Measurements from ENCODE around the gene AK5.

AK5 gene

DNA sequence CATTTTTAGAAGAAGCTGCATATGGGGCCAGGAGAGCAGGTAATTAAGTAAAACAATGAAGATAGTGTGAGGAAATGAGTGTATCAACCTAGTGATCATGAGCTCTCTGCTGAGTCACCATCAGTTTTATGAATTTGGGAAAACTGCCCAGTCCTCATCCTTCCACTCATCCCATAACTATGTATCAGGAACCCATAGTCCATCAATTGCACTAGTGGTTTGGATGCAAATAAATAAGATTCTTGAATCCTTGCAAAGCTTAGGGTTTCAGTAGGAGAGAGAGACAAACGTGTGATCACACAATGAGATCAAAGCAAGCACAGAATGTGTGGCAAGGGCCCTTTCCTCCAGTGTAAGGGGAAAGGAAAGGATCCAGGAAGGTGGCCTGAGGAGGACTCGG lies 255.0 kb downstream of the AK5 start:
- Mint-ChIP-seq H3K4me3 (no peak overlapping the region), H3K27ac (no peak overlapping the region), H3K27me3 (no peaks in the 10 kb centered on the region), H3K36me3 (peaks cover 13% of the 10 kb centered on the region), H3K9me3 (no peaks in the 10 kb centered on the region), H3K4me1 (peaks cover 7% of the 10 kb centered on the region)

DNA sequence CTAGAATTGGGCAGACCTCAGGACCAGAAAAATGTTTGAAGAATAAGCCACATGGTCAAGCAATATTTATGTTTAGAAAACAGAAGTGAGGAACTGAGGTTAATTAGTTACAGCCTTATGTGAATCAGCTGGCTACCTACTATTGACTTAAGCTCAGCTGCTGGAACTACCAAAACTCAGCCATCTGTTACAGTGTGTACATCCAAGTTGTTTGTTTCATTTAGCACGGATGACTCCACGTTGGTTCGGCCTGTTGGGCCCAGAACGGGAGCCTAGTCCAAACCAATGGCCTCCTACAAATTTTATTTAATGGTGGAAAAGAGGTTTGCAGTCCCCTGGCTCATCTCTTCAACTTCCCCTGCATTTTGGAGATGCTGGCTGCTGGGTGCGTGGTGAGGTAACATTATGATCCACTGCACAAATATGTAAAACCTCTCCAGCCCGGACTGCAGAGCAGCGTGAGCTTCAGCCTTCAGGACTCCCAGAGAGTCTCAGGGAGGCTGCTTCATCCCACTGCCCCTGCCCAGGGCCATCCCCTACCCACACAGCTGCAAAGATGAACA lies 257.2 kb downstream of the AK5 start:
- Mint-ChIP-seq H3K4me3 (no peak overlapping the region), H3K27me3 (no peaks in the 10 kb centered on the region), H3K4me1 (peaks cover under 1% of the 10 kb centered on the region), H3K9me3 (no peaks in the 10 kb centered on the region), H3K36me3 (peaks cover 14% of the 10 kb centered on the region), H3K27ac (no peak overlapping the region)

DNA sequence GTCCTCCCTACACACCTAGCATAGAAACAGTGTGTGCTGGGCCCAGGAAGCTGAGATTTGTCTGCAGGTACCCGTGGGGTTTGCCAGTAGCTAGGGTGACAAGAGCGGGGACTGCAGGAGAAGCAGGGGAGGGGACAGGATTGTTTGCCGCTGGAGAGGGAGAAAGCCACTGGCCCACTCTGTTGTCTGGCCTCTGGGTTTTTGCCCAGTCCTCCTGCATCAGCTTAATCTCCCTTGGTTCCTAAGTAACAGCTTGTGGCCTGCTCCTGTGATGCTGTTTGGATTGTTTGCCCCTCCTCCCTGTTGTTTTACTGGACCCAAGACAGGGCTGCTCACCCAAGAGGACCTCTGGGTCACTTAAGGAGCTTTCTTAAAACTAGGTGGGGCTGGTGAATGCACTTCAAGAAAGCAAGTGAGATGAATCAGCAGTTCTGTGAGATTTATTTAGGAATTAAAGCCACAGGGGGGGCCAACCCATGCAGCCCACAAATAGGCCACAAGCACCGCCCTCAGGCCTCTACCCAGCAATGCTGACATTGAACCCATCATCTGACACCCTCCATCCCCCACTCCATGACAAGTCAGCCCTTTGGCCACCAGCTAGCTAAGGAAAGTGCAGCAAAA lies 257.8 kb downstream of the AK5 start:
- Mint-ChIP-seq H3K27ac (no peak overlapping the region), H3K4me3 (no peak overlapping the region)

DNA sequence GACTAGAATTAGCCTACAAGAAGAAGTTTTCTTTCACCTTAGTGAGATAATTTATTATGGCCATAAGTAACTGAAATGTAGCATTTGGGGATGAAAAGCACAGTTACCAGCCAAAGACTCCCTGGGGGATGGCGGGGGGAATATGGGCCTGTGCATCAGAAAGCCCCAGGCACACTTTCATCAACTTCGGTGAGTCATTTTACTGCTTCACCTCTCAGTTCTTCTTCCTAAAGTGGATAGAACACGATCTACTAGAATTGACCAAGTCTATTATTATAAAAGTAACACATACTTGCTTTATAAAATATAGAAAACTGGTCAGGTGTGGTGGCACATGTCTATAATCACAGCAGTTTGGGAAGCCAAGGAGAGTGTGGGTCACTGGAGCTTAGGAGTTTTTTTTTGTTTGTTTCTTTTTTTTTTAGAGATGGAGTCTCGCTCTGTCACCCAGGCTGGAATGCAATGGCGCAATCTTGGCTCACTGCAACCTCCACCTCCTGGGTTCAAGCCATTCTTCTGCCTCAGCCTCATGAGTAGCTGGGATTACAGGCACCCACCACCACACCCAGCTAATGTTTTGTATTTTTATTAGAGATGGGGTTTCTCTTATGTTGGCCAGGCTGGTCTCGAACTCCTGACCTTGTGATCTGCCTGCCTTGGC lies 258.8 kb downstream of the AK5 start:
- Mint-ChIP-seq H3K27ac (no peak overlapping the region), H3K27me3 (no peaks in the 10 kb centered on the region), H3K36me3 (peaks cover 17% of the 10 kb centered on the region), H3K4me1 (no peaks in the 10 kb centered on the region), H3K9me3 (no peaks in the 10 kb centered on the region), H3K4me3 (no peak overlapping the region)

More for the DNA sequence above, 257.8 kb downstream of the AK5 start:
- Mint-ChIP-seq H3K4me1 (no peaks in the 10 kb centered on the region), H3K27me3 (no peaks in the 10 kb centered on the region), H3K36me3 (peaks cover 14% of the 10 kb centered on the region), H3K9me3 (no peaks in the 10 kb centered on the region)

DNA sequence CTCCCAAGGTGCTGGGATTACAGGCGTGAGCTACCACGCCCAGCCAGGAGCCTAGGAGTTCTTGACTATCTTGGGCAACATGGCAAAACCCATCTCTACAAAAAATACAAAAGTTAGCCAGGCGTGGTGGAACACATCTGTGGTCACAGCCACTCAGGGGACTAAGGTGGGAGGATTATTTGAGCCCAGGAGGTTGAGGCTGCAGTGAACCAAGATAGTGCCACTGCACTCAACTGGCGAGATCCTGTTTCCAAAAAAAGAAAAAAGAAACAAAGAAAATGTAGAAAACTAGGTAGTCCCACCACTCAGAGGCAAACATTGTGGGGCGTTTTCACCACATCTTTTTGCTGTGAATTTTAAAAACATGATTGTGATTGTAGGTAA lies 259.3 kb downstream of the AK5 start:
- Mint-ChIP-seq H3K4me1 (no peaks in the 10 kb centered on the region), H3K4me3 (no peak overlapping the region), H3K27ac (peak overlapping the region; percentile 9), H3K36me3 (peaks cover 21% of the 10 kb centered on the region), H3K27me3 (no peaks in the 10 kb centered on the region), H3K9me3 (no peaks in the 10 kb centered on the region)

DNA sequence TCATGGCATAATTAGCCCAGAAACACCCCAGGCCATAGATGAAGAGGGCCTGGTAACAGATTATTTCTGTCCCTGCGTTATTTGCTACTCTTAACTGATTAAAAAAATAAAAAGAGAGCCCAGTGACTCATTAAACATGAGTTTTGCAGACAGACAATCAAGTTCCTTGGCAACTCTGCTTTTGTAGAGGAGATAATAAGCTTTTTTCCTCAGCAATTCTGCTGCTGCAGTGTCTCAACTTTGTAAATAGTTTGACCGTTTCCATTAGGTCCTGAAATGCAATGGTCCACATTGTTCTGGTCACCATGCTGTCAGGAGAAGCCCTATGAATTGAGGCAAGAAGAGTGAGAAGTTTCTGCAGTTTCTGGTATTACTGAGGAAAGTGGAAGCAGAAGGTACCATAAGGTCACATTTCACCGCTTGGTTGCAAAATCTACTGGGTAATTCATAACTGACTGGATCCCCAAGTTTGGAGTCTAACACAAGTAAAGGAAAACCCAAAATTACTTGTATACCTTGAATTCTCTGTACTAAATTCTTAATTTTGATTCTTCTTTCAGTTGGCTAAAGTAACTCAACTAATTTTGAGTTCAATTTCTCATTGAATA lies 261.1 kb downstream of the AK5 start:
- no peak overlapping the region for H3K4me3 Mint-ChIP-seq
- H3K4me1 Mint-ChIP-seq, result no peaks in the 10 kb centered on the region
- H3K9me3 Mint-ChIP-seq, result no peaks in the 10 kb centered on the region
- no peak overlapping the region for H3K27ac Mint-ChIP-seq
- H3K36me3 Mint-ChIP-seq, result peaks cover 16% of the 10 kb centered on the region
- H3K27me3 Mint-ChIP-seq, result no peaks in the 10 kb centered on the region

DNA sequence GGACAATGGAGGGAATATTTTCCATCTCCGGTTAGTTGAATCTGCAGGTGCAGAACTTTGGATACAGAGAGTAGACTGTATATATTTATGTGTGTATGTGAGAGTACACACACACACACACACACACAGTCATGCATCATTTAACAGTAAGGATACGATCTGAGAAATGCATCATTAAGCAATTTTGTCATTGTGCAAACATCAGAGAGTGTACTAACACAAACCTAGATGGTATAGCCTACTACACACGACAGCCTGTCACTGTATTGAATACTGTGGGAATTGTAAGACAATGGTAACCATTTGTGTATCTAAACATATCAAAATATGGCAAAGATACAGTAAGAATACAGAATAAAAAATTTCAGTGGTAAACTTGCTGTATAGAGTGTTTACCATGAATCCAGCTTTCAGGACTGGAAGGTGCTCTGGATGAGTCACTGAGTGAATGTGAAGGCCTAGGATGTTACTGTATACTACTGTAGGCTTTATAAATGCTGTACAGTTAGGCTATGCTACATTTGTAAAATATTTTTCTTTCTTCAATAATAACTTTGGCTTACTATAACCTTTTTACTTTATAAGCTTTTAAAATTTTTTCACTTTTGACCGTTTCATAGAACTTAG lies 262.1 kb downstream of the AK5 start:
- H3K27ac Mint-ChIP-seq, result no peak overlapping the region
- peaks cover 16% of the 10 kb centered on the region for H3K36me3 Mint-ChIP-seq
- H3K4me1 Mint-ChIP-seq, result no peaks in the 10 kb centered on the region
- no peaks in the 10 kb centered on the region for H3K27me3 Mint-ChIP-seq
- H3K4me3 Mint-ChIP-seq, result no peak overlapping the region
- no peaks in the 10 kb centered on the region for H3K9me3 Mint-ChIP-seq

DNA sequence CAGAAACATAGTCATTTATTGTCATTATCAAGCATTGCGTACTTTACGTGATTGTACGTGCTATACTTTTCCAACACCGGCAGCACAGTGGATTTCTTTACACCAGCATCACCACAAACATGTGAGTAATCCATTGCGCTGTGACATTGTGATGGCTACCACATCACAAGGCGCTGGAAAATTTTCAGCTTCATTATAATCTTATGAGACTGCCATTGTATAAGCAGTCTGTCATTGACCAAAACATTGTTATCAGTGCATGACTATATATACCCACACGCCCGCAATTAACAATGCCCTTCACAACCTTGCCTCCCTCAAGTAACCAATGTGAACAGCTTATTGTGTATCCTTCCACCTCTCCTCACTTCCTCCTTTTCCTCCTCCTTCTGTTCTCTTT lies 263.0 kb downstream of the AK5 start:
- Mint-ChIP-seq H3K9me3 (no peaks in the 10 kb centered on the region), H3K36me3 (peaks cover 17% of the 10 kb centered on the region), H3K4me3 (no peak overlapping the region), H3K27ac (no peak overlapping the region), H3K4me1 (no peaks in the 10 kb centered on the region), H3K27me3 (no peaks in the 10 kb centered on the region)

DNA sequence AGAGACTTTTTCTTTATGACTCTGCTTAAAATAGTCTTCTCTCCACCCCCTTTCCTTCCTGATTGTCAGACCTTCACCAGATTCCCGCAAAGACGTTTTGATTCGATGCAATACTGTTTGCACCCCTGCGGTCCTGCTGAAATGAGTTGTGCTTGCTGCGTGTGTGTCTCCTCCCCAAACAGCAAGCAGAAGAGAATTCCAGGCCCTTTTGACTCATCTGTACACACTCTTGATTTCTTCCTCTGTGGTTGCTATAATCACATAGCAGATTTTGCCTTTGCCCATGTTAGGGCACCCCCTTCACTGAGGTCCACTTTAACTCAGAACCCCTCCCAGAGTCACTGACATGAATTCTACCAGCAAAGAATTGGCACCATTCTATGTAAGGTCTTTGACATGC lies 264.2 kb downstream of the AK5 start:
- H3K4me1 Mint-ChIP-seq, result no peaks in the 10 kb centered on the region
- H3K9me3 Mint-ChIP-seq, result no peaks in the 10 kb centered on the region
- no peaks in the 10 kb centered on the region for H3K27me3 Mint-ChIP-seq
- no peak overlapping the region for H3K27ac Mint-ChIP-seq
- peaks cover 15% of the 10 kb centered on the region for H3K36me3 Mint-ChIP-seq
- no peak overlapping the region for H3K4me3 Mint-ChIP-seq

DNA sequence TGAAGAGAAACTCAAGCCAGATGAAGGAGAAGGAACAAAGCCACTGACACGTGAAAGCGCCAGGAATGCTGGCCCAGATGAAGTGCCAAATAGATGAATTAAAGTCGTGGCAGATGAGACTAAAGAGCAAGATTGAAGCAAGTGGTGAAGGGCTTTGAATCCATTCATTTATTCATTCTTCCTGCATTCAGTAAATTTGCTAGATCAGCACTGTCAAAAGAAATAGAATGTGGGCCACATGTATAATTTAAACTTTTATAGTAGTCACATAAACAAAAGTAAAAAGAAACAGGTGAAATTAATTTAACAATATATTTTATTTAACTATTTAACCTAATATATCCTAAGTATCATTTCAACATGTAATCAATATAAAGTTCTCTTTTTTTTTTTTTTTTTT lies 265.1 kb downstream of the AK5 start:
- no peak overlapping the region for H3K4me3 Mint-ChIP-seq
- H3K36me3 Mint-ChIP-seq, result peaks cover 15% of the 10 kb centered on the region
- no peaks in the 10 kb centered on the region for H3K9me3 Mint-ChIP-seq
- H3K27ac Mint-ChIP-seq, result no peak overlapping the region
- H3K27me3 Mint-ChIP-seq, result no peaks in the 10 kb centered on the region
- H3K4me1 Mint-ChIP-seq, result no peaks in the 10 kb centered on the region

DNA sequence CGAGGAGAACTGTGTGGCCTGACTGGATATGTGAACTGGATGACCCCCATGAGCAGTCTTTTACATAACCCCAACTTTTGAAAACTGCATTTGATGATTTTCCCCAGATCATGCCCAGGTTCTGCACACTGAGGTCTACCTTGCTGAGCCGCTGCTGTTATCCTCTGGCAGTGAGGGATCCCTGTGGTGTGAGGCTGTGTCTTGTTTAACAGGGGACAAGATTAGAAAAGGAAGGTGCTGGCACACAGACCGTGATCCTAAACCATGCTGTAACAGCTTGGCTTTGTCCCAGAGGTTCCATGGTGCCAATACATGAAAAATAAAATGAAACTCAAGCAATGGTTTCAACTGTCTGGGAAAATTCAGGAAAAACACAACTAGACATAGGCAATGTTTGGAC lies 266.5 kb downstream of the AK5 start:
- H3K4me3 Mint-ChIP-seq, result no peak overlapping the region
- H3K36me3 Mint-ChIP-seq, result peaks cover 17% of the 10 kb centered on the region
- no peaks in the 10 kb centered on the region for H3K9me3 Mint-ChIP-seq
- no peaks in the 10 kb centered on the region for H3K4me1 Mint-ChIP-seq
- no peaks in the 10 kb centered on the region for H3K27me3 Mint-ChIP-seq
- peak overlapping the region; percentile 10 for H3K27ac Mint-ChIP-seq

DNA sequence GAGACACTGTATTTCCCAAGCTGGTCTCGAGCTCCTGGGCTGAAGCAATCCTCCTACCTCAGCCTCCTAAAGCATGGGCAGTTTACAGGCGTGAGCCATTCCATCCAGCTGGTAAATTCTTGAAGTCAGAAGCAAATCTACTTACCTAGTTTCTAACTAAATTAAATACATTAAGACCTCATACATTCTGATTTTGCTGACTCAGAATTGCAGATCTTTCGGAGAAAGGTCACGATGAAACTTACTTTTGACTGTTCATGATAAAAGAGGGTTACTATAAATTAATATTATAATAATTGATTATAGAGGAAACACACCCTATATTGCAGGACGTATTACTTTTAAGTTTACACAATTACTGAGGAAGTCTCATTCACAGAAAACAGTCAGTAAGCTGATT lies 268.3 kb downstream of the AK5 start:
- Mint-ChIP-seq H3K27ac (no peak overlapping the region), H3K4me1 (peaks cover 1% of the 10 kb centered on the region), H3K9me3 (no peaks in the 10 kb centered on the region), H3K4me3 (no peak overlapping the region), H3K27me3 (no peaks in the 10 kb centered on the region), H3K36me3 (peaks cover 21% of the 10 kb centered on the region)

DNA sequence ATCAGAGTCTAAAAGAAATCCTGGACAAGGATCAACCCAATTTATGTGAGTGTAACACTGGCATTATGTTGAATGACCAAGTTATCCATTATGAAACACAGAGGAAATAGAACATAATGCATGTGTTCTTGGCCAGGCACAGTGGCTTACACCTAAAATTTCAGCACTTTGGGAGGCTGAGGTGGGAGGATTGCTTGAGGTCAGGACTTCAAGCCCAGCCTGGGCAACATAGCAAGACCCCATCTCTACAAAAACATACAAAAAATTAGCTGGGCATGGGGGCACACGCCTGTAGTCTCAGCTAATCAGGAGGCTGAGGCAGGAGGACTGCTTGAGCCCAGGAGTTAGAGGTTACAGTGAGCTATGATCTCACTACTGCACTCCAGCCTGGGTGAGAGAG lies 270.8 kb downstream of the AK5 start:
- Mint-ChIP-seq H3K27ac (no peak overlapping the region), H3K4me1 (peaks cover 15% of the 10 kb centered on the region), H3K9me3 (no peaks in the 10 kb centered on the region), H3K27me3 (no peaks in the 10 kb centered on the region), H3K36me3 (peaks cover 23% of the 10 kb centered on the region), H3K4me3 (no peak overlapping the region)

DNA sequence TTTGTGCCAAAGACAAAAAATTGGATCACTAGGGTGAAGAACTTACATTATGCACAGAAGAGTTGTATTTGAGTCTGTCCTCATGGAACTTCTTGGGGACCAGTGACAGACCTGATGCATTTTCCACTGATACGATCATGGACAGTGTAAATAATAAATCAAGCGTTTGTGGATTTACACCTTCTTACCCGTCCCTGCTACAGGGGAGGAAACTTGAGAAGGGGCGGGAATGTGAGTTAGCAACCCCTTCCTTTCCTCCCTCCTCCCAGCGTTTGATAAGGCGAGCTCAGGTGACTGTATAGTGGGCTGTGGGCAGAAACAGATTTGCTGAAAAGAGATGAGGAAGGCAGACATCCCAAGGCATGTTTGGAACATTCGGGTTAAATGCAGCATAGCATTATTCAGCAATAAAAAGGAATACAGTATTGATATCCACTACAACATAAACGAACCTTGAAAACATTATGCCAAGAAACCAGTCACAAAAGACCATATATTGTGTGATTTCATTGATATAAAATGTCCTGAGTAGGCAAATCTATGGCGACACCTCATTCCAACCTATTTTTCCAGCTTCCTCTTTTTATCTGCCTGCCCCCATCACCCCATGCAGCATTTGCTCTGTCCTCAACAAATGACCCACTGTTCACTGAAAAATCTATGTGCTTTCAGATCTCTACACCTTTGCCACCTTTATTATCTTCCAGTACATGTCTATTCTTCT lies 271.9 kb downstream of the AK5 start:
- Mint-ChIP-seq H3K36me3 (peaks cover 27% of the 10 kb centered on the region), H3K9me3 (peaks cover 4% of the 10 kb centered on the region), H3K27ac (peak overlapping the region; percentile 18), H3K4me1 (peaks cover 15% of the 10 kb centered on the region), H3K4me3 (no peak overlapping the region), H3K27me3 (no peaks in the 10 kb centered on the region)

DNA sequence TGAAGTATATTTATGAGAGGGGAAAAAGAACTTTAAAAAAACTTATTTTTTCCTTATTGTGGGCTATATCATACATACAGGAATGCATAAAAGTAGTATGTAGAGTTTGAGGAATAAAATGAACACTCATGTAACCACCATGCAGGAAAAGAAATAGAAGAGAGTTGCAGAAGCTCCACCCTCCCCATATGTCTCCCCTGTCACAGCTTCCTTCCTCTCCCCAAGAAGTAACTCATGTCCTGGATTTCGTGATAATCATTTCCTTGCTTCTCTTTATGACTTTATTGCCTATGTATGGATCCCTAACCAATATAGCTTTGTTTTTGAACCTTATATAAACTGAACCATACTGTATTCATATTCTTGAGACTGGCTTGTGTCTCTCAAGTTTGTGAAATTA lies 274.2 kb downstream of the AK5 start:
- H3K4me3 Mint-ChIP-seq, result no peak overlapping the region
- H3K27ac Mint-ChIP-seq, result peak overlapping the region; percentile 86
- peaks cover 15% of the 10 kb centered on the region for H3K4me1 Mint-ChIP-seq
- H3K9me3 Mint-ChIP-seq, result peaks cover 4% of the 10 kb centered on the region
- H3K27me3 Mint-ChIP-seq, result no peaks in the 10 kb centered on the region
- H3K36me3 Mint-ChIP-seq, result peaks cover 29% of the 10 kb centered on the region

All from activated naive CD4-positive, alpha-beta T cell treated with anti-CD3 and anti-CD28 coated beads, Interleukin-2, amount 50 U/mL, for 24 hours (primary cell).